IMR-90 (cell line): ENCODE measurements around the gene VPS35L. TPM values are rescaled to one million over a fixed set of nuclear protein-coding genes. Genes with fewer than 3 reads are reported as not detected.

Experiments used
- ATAC-seq: fragments of 200-7000 bp; cut with Tn5 transposase; 2 replicates; pipeline ENCODE4 v1.9.1; 2020; ENCODE audit warnings: low read depth, mild to moderate bottlenecking, moderate library complexity
- BruUV-seq: library from RNA; stranded (reverse); fragments of 400-500 nt; replicated peaks from 2 replicates; lab custom pipeline; 2021; lab: Mats Ljungman, UMichigan
- CTCF ChIA-PET: fragments of 300-600 bp; formaldehyde crosslinking; extraction: SDS; loops from one replicate; lab custom pipeline; 2021; ENCODE audit warnings: antibody characterized with exemption; lab: Yijun Ruan, JAX
- POLR2A ChIA-PET: fragments of 300-600 bp; sonication (Branson Sonifier 250); formaldehyde crosslinking; loops from one replicate; lab custom pipeline; 2022; ENCODE audit warnings: antibody characterized with exemption; ENCODE audit not compliant: unreplicated experiment; lab: Charles Lee
- DNase-seq: peaks from one replicate; pipeline ENCODE4 v3.0.0; 2013
- H2AFZ ChIP-seq: replicated peaks from 2 replicates; pipeline ENCODE3; 2013; ENCODE audit warnings: low read length, mild to moderate bottlenecking; ENCODE audit not compliant: poor library complexity
- H2AK5ac ChIP-seq: 2 replicates; pipeline ENCODE4 v1.6.1; 2013; ENCODE audit warnings: low read depth, low read length, inconsistent platforms
- H2AK9ac ChIP-seq: replicated peaks from 2 replicates; pipeline ENCODE3; 2013; ENCODE audit warnings: mild to moderate bottlenecking, low read depth, low read length, moderate library complexity; ENCODE audit not compliant: poor library complexity
- H2BK120ac ChIP-seq: 2 replicates; pipeline ENCODE4 v1.6.1; 2013; ENCODE audit warnings: low read depth, low read length, inconsistent platforms
- H2BK15ac ChIP-seq: 3 replicates; pipeline ENCODE4 v1.6.1; 2013; ENCODE audit warnings: low read depth, low read length, inconsistent platforms
- H2BK20ac ChIP-seq: 2 replicates; pipeline ENCODE4 v1.6.1; 2013; ENCODE audit warnings: low read depth, mild to moderate bottlenecking, inconsistent platforms, low read length, moderate library complexity
- H2BK5ac ChIP-seq: 2 replicates; pipeline ENCODE4 v1.6.1; 2013; ENCODE audit warnings: mild to moderate bottlenecking, low read depth, low read length, inconsistent platforms; ENCODE audit not compliant: poor library complexity, severe bottlenecking
- H3K14ac ChIP-seq: replicated peaks from 2 replicates; pipeline ENCODE4 v1.6.1; 2013; ENCODE audit warnings: low read depth, low read length, inconsistent platforms
- H3K18ac ChIP-seq: 2 replicates; pipeline ENCODE4 v1.6.1; 2013; ENCODE audit warnings: low read depth, low read length, control low read depth
- H3K23ac ChIP-seq: 2 replicates; pipeline ENCODE4 v1.6.1; 2013; ENCODE audit warnings: low read depth, low read length, inconsistent platforms
- H3K27ac ChIP-seq: 2 replicates; pipeline ENCODE4 v1.5.1; 2013; ENCODE audit warnings: mild to moderate bottlenecking, control low read depth, low read length; ENCODE audit not compliant: insufficient read depth
- H3K27me3 ChIP-seq: 2 replicates; pipeline ENCODE4 v1.6.1; 2013; ENCODE audit warnings: low read length; ENCODE audit not compliant: control insufficient read depth, insufficient read depth
- H3K36me3 ChIP-seq: 2 replicates; pipeline ENCODE4 v1.6.1; 2013; ENCODE audit warnings: low read length, mixed read lengths; ENCODE audit not compliant: control insufficient read depth, insufficient read depth
- H3K4ac ChIP-seq: 2 replicates; pipeline ENCODE4 v1.6.1; 2013; ENCODE audit warnings: low read depth, low read length, inconsistent platforms
- H3K4me1 ChIP-seq: 2 replicates; pipeline ENCODE4 v1.6.1; 2013; ENCODE audit warnings: low read length, mixed read lengths; ENCODE audit not compliant: control insufficient read depth, insufficient read depth
- H3K4me2 ChIP-seq: 2 replicates; pipeline ENCODE4 v1.6.1; 2013; ENCODE audit warnings: low read depth, mild to moderate bottlenecking, control low read depth, low read length, moderate library complexity
- H3K4me3 ChIP-seq: 2 replicates; pipeline ENCODE4 v1.5.1; 2013; ENCODE audit warnings: low read depth, mild to moderate bottlenecking, control low read depth, low read length, moderate library complexity; ENCODE audit not compliant: insufficient read depth
- H3K56ac ChIP-seq: 2 replicates; pipeline ENCODE4 v1.6.1; 2013; ENCODE audit warnings: low read length, inconsistent platforms; ENCODE audit not compliant: insufficient read depth; ENCODE audit errors: extremely low read depth
- H3K79me1 ChIP-seq, 2 experiments: 2 replicates each; pipeline ENCODE4 v1.6.1; 2013; ENCODE audit warnings: low read length in 2 of 2, inconsistent platforms in 1 of 2, low read depth in 1 of 2
- H3K9ac ChIP-seq: 2 replicates; pipeline ENCODE4 v1.6.1; 2013; ENCODE audit warnings: low read depth, low read length, control low read depth
- H3K9me1 ChIP-seq: 2 replicates; pipeline ENCODE4 v1.6.1; 2013; ENCODE audit warnings: low read length, inconsistent platforms; ENCODE audit not compliant: insufficient read depth
- H3K9me3 ChIP-seq: 2 replicates; pipeline ENCODE4 v1.6.1; 2013; ENCODE audit warnings: low read length; ENCODE audit not compliant: control insufficient read depth, insufficient read depth
- H4K20me1 ChIP-seq: 2 replicates; pipeline ENCODE4 v1.6.1; 2013; ENCODE audit warnings: low read length, inconsistent platforms; ENCODE audit not compliant: insufficient read depth
- H4K5ac ChIP-seq: 2 replicates; pipeline ENCODE4 v1.6.1; 2013; ENCODE audit warnings: mild to moderate bottlenecking, low read depth, low read length, control low read depth
- H4K8ac ChIP-seq, 2 experiments: 2 replicates each; pipeline ENCODE4 v1.6.1; 2013; ENCODE audit warnings: low read depth in 2 of 2, low read length in 2 of 2, control low read depth in 1 of 2, inconsistent platforms in 1 of 2
- H4K91ac ChIP-seq: 2 replicates; pipeline ENCODE4 v1.6.1; 2013; ENCODE audit warnings: low read depth, low read length, inconsistent platforms; ENCODE audit not compliant: insufficient read depth
- BHLHE40 ChIP-seq: fragments of 150-350 bp; IDR thresholded peaks from 2 replicates; pipeline ENCODE4 v1.6.1; 2016; ENCODE audit warnings: mild to moderate bottlenecking, low read depth, low read length
- CEBPB ChIP-seq: IDR thresholded peaks from 2 replicates; pipeline ENCODE4 v1.6.1; 2012; ENCODE audit warnings: low read depth, low read length, improper control_type of control experiment
- FOS ChIP-seq: fragments of 150-350 bp; IDR thresholded peaks from 2 replicates; pipeline ENCODE4 v1.6.1; 2016; ENCODE audit warnings: low read depth, low read length
- MAFK ChIP-seq: IDR thresholded peaks from 2 replicates; pipeline ENCODE4 v1.6.1; 2012; ENCODE audit warnings: low read depth, low read length, improper control_type of control experiment
- MAZ ChIP-seq: IDR thresholded peaks from 2 replicates; pipeline ENCODE4 v1.6.1; 2012; ENCODE audit warnings: low read depth, mild to moderate bottlenecking, low read length, improper control_type of control experiment, moderate library complexity, borderline replicate concordance
- MXI1 ChIP-seq: IDR thresholded peaks from 2 replicates; pipeline ENCODE4 v1.6.1; 2012; ENCODE audit warnings: low read depth, mild to moderate bottlenecking, low read length, moderate library complexity, borderline replicate concordance
- NFE2L2 ChIP-seq: fragments of 150-350 bp; IDR thresholded peaks from 2 replicates; pipeline ENCODE4 v1.6.1; 2016; ENCODE audit warnings: low read depth, mild to moderate bottlenecking, low read length
- POLR2A ChIP-seq: IDR thresholded peaks from 2 replicates; pipeline ENCODE4 v1.6.1; 2012; ENCODE audit warnings: mild to moderate bottlenecking, low read depth, low read length
- RAD21 ChIP-seq: IDR thresholded peaks from 2 replicates; pipeline ENCODE4 v1.6.1; 2012; ENCODE audit warnings: low read length, improper control_type of control experiment
- RCOR1 ChIP-seq: IDR thresholded peaks from 2 replicates; pipeline ENCODE4 v1.6.1; 2012; ENCODE audit warnings: mild to moderate bottlenecking, low read length, improper control_type of control experiment; ENCODE audit not compliant: insufficient replicate concordance
- RFX5 ChIP-seq: IDR thresholded peaks from 2 replicates; pipeline ENCODE4 v1.8.0; 2012; ENCODE audit warnings: low read depth, mild to moderate bottlenecking, low read length, moderate library complexity
- SMC3 ChIP-seq: fragments of 150-350 bp; IDR thresholded peaks from 2 replicates; pipeline ENCODE4 v1.6.1; 2016; ENCODE audit warnings: low read depth, mild to moderate bottlenecking, antibody characterized with exemption, low read length, moderate library complexity
- WGBS, 2 experiments: methylation state at CpG; one replicate each; pipeline versions ENCODE4 v1.1.5 to v1.1.7; 2013; ENCODE audit warnings: missing lambda C conversion rate in 2 of 2; ENCODE audit not compliant: insufficient read length in 1 of 2; ENCODE audit errors: extremely low coverage in 2 of 2; 5-methylcytosine and 5-hydroxymethylcytosine counted together
- dilution Hi-C: fragments of 300-500 bp; cut with HindIII; formaldehyde crosslinking; loops from one replicate; pipeline ENCODE4 v1.14.3; 2018; ENCODE audit warnings: low sequenced_read_pairs; ENCODE audit not compliant: unreplicated experiment
- in situ Hi-C: fragments of 300-500 bp; cut with MboI; formaldehyde crosslinking; loops from 3 replicates; pipeline ENCODE4 v1.14.3; 2019; ENCODE audit warnings: low sequenced_read_pairs, inconsistent platforms, mixed read lengths
- intact Hi-C: fragments of 100-400 bp; cut with micrococcal nuclease; formaldehyde crosslinking; loops from 2 replicates; pipeline ENCODE4 v1.10.0; 2022
- polyA plus RNA-seq, 3 experiments: library from polyadenylated mRNA; depleted of rRNA; stranded (reverse); fragments of >200 nt; gene quantifications; 2 replicates each; pipeline ENCODE4 v1.2.3, GENCODE V29; 2012; ENCODE audit warnings: low replicate concordance in 1 of 3
- total RNA-seq: library from RNA; depleted of rRNA; stranded (reverse); fragments of >200 nt; gene quantifications from 2 replicates; pipeline ENCODE4 v1.2.3, GENCODE V29; 2012
- TF ChIP-seq, protein P1 (sequence below): fragments of 150-350 bp; IDR thresholded peaks from 2 replicates; pipeline ENCODE4 v1.6.1; 2016; ENCODE audit warnings: low read depth, mild to moderate bottlenecking, low read length, moderate library complexity, borderline replicate concordance
- TF ChIP-seq, protein P2 (sequence below): fragments of 150-350 bp; IDR thresholded peaks from 2 replicates; pipeline ENCODE4 v1.6.1; 2017; ENCODE audit warnings: mild to moderate bottlenecking, antibody characterized with exemption, low read length, low read depth
- TF ChIP-seq, protein P3 (sequence below): conservative IDR thresholded peaks from 2 replicates; pipeline ENCODE4 v1.5.1; 2012; ENCODE audit warnings: mild to moderate bottlenecking, low read depth, low read length, improper control_type of control experiment

VPS35L gene
- total and polyA plus RNA-seq, 2 of the 4 experiments (the other 2 are of a cell fraction) = 28.0 to 40.1 TPM

DNA sequence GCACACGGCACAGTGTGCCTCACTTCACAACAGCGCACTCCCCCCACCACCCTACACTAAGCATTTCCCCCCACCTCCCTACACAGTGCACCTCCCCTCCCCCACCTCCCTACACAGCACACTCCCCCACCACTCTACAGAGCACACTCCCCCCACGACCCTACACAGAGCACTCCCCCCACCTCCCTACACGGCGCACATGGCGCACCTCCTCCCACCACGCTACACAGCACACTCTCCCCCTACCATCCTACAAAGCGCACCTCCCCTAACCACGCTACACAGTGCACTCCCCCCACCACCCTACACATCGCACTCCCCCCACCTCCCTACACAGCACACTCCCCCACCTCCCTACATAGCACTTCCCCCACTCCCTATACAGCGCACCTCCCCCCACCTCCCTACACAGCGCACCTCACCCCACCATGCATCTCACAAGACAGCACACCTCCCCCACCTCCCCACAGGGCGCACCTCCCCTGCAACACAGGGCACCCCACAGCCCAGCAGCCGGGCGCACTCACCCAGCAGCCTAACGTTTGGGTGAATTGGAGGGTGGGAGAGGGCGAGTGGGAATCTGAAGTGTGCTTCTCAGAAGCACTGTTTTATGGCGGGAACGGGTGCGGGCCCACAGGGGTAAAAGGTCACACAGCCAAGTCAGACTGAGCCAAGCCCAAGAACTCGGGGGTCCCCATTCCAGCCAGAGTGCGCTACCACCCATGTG is 152.2 kb downstream of the VPS35L start:
- Histone ChIP-seq H4K5ac (no peak overlapping the region), H3K56ac (no peak overlapping the region), H2AK9ac (no peak overlapping the region), H2BK15ac (no peak overlapping the region), H4K91ac (no peak overlapping the region), H3K27me3 (no peaks in the 10 kb centered on the region), H2AK5ac (no peak overlapping the region), H4K20me1 (peaks cover 7% of the 10 kb centered on the region), H2BK120ac (no peak overlapping the region), H3K9me3 (no peaks in the 10 kb centered on the region), H3K18ac (no peak overlapping the region), H3K79me1 (peaks cover 28 to 69% of the 10 kb centered on the region in 2 experiments; a peak in 3 of 4 replicates), H2BK5ac (no peak overlapping the region), H3K23ac (no peak overlapping the region), H3K9me1 (peaks cover 8% of the 10 kb centered on the region), H2BK20ac (no peak overlapping the region), H3K4ac (no peak overlapping the region; the same call in 1 of the 2 replicates), H3K27ac (no peak overlapping the region), H3K4me2 (no peak overlapping the region), H3K9ac (no peak overlapping the region), H4K8ac (no peak overlapping the region), H2AFZ (no peak overlapping the region), H3K14ac (no peak overlapping the region), H3K4me3 (no peak overlapping the region), H3K36me3 (peaks cover 64% of the 10 kb centered on the region), H3K4me1 (peaks cover 6% of the 10 kb centered on the region)
- intact Hi-C loops (no loop called here), in situ Hi-C loops (loop anchor here (25.0 kb wide), 1 partner anchor 595 kb away; the partner anchor contains the start of gene ITPRIPL2), dilution Hi-C loops (no loop called here)
- CTCF ChIA-PET = no interaction called here
- 80% methylated on average over 1 of the region's 22 CpGs; no CpG with 5 or more reads in 1 of the 2 experiments for WGBS, 2 experiments
- POLR2A ChIA-PET = no interaction called here
- DNase-seq (no peak), ATAC-seq (no peak)
- no TSS peak for BruUV-seq
- TF ChIP-seq RFX5 (no peak), MXI1 (no peak), FOS (no peak), MAFK (no peak), NFE2L2 (no peak), MAZ (no peak), RCOR1 (no peak), POLR2A (no peak), CEBPB (no peak), SMC3 (no peak), BHLHE40 (no peak), RAD21 (no peak)
- TF ChIP-seq, protein P1, sequence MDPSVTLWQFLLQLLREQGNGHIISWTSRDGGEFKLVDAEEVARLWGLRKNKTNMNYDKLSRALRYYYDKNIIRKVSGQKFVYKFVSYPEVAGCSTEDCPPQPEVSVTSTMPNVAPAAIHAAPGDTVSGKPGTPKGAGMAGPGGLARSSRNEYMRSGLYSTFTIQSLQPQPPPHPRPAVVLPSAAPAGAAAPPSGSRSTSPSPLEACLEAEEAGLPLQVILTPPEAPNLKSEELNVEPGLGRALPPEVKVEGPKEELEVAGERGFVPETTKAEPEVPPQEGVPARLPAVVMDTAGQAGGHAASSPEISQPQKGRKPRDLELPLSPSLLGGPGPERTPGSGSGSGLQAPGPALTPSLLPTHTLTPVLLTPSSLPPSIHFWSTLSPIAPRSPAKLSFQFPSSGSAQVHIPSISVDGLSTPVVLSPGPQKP = no peak
- TF ChIP-seq, protein P2, sequence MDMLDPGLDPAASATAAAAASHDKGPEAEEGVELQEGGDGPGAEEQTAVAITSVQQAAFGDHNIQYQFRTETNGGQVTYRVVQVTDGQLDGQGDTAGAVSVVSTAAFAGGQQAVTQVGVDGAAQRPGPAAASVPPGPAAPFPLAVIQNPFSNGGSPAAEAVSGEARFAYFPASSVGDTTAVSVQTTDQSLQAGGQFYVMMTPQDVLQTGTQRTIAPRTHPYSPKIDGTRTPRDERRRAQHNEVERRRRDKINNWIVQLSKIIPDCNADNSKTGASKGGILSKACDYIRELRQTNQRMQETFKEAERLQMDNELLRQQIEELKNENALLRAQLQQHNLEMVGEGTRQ = no peak
- TF ChIP-seq, protein P3, sequence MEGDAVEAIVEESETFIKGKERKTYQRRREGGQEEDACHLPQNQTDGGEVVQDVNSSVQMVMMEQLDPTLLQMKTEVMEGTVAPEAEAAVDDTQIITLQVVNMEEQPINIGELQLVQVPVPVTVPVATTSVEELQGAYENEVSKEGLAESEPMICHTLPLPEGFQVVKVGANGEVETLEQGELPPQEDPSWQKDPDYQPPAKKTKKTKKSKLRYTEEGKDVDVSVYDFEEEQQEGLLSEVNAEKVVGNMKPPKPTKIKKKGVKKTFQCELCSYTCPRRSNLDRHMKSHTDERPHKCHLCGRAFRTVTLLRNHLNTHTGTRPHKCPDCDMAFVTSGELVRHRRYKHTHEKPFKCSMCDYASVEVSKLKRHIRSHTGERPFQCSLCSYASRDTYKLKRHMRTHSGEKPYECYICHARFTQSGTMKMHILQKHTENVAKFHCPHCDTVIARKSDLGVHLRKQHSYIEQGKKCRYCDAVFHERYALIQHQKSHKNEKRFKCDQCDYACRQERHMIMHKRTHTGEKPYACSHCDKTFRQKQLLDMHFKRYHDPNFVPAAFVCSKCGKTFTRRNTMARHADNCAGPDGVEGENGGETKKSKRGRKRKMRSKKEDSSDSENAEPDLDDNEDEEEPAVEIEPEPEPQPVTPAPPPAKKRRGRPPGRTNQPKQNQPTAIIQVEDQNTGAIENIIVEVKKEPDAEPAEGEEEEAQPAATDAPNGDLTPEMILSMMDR = no peak
